22Rv1 (cell line): ENCODE results near the gene ONECUT3.
A peak's percentile ranks its signal among the peaks of the same experiment; 100 is the strongest.

Source experiments
- H3K27ac ChIP-seq: fragments of 450-650 bp; 2 replicates; pipeline ENCODE4 v1.5.1; 2017
- CTCF ChIP-seq: fragments of 450-650 bp; IDR thresholded peaks from 2 replicates; pipeline ENCODE4 v1.5.1; 2017; ENCODE audit warnings: mild to moderate bottlenecking
- ZFX ChIP-seq: fragments of 450-650 bp; IDR thresholded peaks from 2 replicates; pipeline ENCODE4 v1.6.1; 2017; ENCODE audit warnings: antibody characterized with exemption, borderline replicate concordance

The ONECUT3 gene

DNA sequence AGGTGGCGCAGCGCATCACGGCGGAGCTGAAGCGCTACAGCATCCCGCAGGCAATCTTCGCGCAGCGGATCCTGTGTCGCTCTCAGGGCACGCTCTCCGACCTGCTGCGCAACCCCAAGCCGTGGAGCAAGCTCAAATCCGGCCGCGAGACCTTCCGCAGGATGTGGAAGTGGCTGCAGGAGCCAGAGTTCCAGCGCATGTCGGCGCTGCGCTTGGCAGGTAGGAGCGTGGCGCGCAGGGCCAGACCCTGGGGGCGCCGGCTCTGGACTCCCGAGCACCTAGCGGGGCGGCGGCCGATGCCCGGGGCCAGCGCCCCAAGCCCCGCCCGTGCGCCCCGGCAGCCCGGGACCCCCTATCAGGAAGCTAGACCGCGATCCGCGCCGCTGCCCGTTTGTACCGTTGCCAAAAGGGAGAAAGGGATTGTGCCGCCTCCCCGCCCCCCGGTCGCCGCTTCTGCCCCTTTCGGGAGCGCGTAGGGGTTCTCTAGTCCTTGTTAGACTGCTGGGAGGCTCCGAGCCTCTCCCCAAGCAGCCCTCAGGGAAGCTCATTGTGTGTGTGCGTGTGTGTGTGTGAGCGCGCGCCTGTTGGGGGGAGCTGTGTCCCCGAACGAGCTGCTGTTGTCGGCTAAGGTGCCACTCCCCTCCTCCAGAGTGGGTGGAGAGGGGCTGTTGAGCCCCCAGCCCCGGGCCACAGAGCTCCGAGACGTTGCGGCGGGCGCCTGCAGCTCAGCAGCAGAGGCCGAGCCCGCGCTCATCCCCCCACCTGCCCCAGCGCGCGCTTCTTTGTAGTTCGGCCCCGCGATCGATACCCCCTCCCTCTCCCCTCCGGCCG, 1.5 kb downstream of the ONECUT3 start:
- no peak for TF ChIP-seq ZFX
- peak; percentile 8; the same call in 1 of the 2 replicates for TF ChIP-seq CTCF
- no peak overlapping the region for H3K27ac ChIP-seq

DNA sequence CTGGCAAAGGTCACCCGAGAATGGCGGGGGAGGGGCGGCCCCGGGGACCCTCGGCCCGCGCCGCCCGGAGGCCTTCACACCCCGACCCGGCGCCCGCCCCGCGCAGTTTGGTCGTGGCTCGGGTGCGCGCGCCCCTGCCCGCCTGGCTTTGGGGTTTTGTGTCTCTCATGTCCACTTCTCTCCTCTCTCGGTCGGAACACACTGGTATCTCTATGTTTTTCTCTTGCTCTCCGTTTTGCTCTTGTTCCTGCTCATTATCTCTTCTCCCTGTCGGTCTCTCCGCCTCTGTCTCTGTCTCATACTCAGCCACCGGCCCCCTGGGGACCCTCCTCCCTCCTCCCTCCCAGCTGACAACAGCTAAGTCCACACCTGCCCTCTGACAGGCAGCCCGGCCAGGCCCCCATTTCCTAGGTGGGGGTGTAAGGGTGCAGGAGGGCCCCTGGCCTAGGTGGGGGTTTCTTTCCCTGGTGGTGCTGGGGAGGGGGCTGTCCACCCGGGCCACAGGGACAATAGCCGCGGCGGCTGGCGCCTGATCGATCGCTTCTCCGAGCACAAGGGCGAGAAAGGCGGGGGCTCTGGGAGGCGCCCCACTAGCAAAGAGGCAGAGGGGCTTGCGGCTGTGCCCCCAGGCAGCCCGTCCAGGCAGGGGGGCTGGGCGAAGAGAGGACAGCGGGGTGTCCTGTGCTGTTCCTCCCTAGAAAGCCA, 2.3 kb downstream of the ONECUT3 start:
- H3K27ac ChIP-seq = no peak overlapping the region
- no peak for TF ChIP-seq CTCF
- TF ChIP-seq ZFX = no peak

DNA sequence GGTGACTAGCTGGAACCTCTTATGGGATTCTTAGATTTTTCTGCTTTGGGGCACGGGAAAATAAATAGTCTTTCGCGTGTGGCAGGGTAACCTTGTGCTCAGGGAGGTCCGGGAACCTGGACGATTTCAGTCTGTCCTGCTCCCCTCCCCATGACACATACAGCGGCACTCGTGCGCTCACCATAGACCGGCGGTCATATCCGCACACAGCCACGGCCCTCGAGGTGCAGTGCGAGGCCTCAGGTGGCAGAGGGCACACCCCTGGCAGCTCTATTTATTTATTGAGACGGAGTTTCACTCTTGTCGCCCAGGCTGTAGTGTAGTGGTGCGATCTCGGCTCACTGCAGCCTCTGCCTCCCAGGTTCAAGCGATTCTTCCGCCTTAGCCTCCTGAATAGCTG, 3.0 kb downstream of the ONECUT3 start:
- no peak for TF ChIP-seq ZFX
- TF ChIP-seq CTCF = no peak

DNA sequence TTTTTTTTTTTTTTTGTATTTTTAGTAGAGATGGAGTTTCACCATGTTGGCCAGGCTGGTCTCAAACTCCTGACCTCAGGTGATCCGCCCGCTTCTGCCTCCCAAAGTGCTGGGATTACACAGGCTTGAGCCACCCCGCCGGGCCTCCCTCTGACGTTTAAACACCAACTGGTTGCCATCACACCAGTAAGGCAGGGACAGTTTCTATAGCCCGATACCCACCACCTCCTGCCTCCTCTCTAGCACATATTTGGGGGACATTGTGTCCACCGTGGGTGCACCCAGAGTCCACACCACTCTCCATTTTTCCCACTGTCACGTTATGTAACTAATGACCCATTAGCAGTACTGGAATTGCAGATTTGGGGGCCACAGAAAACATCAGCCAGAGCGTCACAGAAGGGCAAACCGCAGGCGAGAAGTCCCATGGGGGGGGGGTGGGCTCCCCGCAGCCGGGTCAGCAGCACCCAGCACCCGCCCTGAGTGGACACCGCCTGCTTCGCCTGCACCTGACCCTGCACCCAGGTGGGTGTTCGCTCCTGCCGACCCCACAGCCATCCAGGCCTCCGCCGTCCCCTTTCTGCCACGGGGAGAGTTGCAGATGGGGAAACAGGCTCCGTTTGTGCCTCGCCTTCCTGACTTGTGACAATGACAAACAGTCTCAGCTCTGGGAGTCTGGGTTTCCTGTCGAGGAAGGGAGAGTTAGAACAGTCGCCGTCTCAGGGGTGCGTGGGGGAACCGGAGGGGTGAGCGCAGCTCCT, 3.6 kb downstream of the ONECUT3 start:
- TF ChIP-seq CTCF (no peak), ZFX (no peak)
- H3K27ac ChIP-seq = no peak overlapping the region

More for the DNA sequence above, 3.0 kb downstream of the ONECUT3 start:
- H3K27ac ChIP-seq = no peak overlapping the region

DNA sequence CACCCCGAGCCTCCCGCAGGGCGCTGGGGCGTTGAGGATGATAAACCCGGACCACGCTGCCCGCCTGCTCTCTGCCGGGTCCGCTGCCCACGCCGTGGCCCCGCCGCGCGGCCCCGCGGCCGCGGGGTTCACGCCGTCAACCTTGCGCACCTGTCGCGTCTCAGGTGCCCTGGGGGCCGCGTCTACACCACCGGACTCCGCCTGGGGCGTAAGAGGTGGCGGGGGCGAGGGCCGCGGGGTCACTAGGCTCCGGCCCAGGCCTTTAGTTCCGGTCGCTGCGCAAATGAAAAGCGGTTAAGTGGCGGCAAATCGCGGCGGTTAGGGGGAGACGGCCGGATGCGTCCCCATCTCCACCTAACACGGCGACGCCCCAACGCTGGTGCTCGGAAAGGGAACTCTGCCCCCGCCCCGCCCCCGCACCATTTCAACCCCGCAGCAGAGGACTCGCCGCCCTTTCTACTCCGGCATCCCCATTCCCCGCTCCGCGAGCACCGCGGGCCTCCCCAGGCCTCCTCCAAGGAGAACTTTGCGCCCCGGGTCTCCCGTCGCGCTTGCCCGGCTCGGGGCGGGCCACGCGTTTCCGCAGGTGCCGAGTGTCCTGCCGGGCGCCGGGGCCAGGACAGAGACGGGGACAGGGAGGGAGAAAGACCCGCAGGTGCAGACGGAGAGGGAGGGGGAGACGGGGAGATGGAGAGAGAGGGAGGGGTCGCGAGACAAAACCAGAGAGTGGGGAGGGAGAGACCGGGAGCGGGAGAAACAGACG, 4.3 kb downstream of the ONECUT3 start:
- no peak overlapping the region for H3K27ac ChIP-seq
- TF ChIP-seq CTCF = no peak
- no peak for TF ChIP-seq ZFX

DNA sequence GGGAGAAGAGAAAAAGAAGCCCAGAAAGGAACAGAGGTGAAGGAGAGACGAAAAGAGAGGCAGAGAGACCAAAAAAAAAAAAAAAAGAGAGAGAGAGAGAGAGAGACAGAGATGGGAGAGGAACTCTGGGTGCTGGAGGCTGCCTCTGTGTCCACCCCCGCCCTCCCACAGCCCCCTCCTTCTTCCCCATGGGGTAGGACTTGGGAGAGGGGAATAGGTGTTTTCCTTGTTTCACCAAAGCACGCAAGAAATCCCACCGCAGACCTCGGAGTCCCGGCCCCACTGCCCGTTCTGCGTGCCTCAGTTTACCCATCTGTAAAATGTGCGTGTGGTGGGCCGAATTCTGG, 4.9 kb downstream of the ONECUT3 start:
- no peak for TF ChIP-seq CTCF
- TF ChIP-seq ZFX = no peak
- H3K27ac ChIP-seq = no peak overlapping the region
